DND-41 (cell line): ENCODE results near the gene RYR3.

Experiments used
- CTCF ChIP-seq: IDR thresholded peaks from 2 replicates; pipeline ENCODE4 v1.5.1; 2012; ENCODE audit warnings: borderline replicate concordance, low read length, moderate library complexity, mild to moderate bottlenecking; ENCODE audit not compliant: poor library complexity, severe bottlenecking; ENCODE audit errors: extremely low read depth
- EZH2 ChIP-seq: IDR thresholded peaks from 3 replicates; pipeline ENCODE4 v1.6.1; 2012; ENCODE audit warnings: borderline replicate concordance, low read depth, mild to moderate bottlenecking, moderate library complexity, low read length, inconsistent platforms; ENCODE audit not compliant: severe bottlenecking

GRCh38 chr15:33639978-33640377, 329.2 kb downstream of the RYR3 start:
- TF ChIP-seq CTCF (peak; percentile 5), EZH2 (no peak)
